ENCODE data around the gene TOMM20. TPM values are rescaled to one million over a fixed set of nuclear protein-coding genes. Genes with fewer than 3 reads are reported as not detected.
"Not testable (repeated sequence)": the region's sequence is repeated elsewhere in the genome, so short reads cannot be mapped to it uniquely, and the experiment has no call there.

The TOMM20 gene
- total and polyA plus RNA-seq, 5 donors: 66.3 to 110 (median 94.5) TPM

GRCh38 chr1:235072577-235072976 is 56.1 kb downstream of the TOMM20 start:
- not testable (repeated sequence) for H3K9me3 ChIP-seq (ENCODE audit: control insufficient read depth, low read length); H3K4me3 ChIP-seq (ENCODE audit: low read length); ATAC-seq; DNase-seq; H3K27me3 ChIP-seq (ENCODE audit: control insufficient read depth, insufficient read depth)
- peaks cover 36% of the 10 kb centered on the region for H3K4me1 ChIP-seq (ENCODE audit: control insufficient read depth, insufficient read depth, low read length)
- H3K27ac ChIP-seq (ENCODE audit: low read length): peak overlapping the region; percentile 8
- 93% methylated on average over 3 of the region's 3 CpGs for WGBS
- intact Hi-C loops (cut with DNase I): loop anchor here in 3 of 4 donors (5.0 to 10.0 kb wide), 5 partner anchors 88 to 208 kb away; no protein-coding TSS in a partner anchor

- Histone ChIP-seq H3K4me1 (ENCODE audit: control insufficient read depth, insufficient read depth, low read length) (peaks cover 41% of the 10 kb centered on the region), H3K4me3 (ENCODE audit: low read length) (no peak overlapping the region), H3K9me3 (ENCODE audit: control insufficient read depth, low read length) (no peaks in the 10 kb centered on the region), H3K27ac (ENCODE audit: low read length) (peak overlapping the region; percentile 32), H3K27me3 (ENCODE audit: control insufficient read depth, insufficient read depth) (no peaks in the 10 kb centered on the region)
- ATAC-seq (no peak), DNase-seq (peak in 1 of 3 donors; percentile 35)
- 79% methylated on average over 6 of the region's 6 CpGs for WGBS
- intact Hi-C loops (cut with DNase I): loop anchor here in 3 of 4 donors (5.0 to 10.0 kb wide), 5 partner anchors 87 to 207 kb away; no protein-coding TSS in a partner anchor
Measured at GRCh38 chr1:235072096-235072495, 56.5 kb downstream of the TOMM20 start.

GRCh38 chr1:235070819-235071218 is 57.8 kb downstream of the TOMM20 start:
- intact Hi-C loops (cut with DNase I): loop anchor here in 3 of 4 donors (5.0 to 10.0 kb wide), 5 partner anchors 86 to 206 kb away; no protein-coding TSS in a partner anchor
- no peaks in the 10 kb centered on the region for H3K9me3 ChIP-seq (ENCODE audit: control insufficient read depth, low read length)
- ATAC-seq: no peak
- H3K27ac ChIP-seq (ENCODE audit: low read length): no peak overlapping the region
- H3K4me1 ChIP-seq (ENCODE audit: control insufficient read depth, insufficient read depth, low read length): peaks cover 39% of the 10 kb centered on the region
- H3K27me3 ChIP-seq (ENCODE audit: control insufficient read depth, insufficient read depth): no peaks in the 10 kb centered on the region
- no peak overlapping the region for H3K4me3 ChIP-seq (ENCODE audit: low read length)
- DNase-seq: no peak

DNA sequence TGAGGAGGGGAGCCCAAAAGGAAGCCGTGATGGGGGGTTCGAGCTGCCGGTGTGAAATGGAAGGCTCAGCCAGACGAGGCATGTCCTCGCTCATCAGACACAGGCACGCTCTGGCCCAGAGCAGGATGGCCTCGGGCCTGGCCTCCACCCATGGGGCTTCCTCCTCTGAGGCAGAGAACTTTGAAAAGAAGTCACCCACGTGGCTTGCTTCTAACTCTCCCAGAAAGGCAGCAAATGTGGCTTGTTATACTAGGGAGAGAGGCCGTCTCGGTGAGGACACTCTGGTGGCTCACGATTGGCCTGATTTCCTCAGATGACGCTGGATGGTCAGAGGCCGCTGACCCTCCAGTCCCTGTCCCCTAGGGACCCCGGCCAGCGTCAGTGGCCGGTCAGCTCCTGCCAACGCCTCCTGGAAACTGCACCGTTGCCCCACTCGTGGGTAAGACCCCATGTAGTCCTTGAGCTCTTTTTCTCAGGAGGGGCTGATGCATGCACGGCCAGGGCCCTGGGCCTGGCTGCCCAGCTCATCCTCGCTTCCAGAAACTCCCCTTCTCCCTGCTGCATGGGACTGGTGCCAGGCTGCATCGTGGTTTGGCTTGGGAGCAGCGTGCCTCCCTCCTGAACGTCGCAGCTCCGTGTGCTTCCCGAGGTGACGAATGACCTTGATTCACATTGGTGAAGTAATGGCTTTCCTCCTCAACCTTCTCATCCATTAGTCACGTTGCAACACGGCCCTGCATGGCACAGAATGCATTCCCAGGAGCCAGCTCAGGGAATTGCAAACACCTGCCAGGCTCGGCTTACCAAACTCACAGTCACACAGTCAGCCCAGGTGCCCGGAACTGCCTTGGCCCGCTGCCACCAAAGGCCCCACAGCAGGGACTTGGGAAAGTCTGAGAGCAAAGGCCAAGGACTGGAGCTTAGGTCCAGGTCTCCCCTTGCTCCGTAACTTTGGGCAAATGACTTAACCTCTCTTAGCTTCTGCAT is 58.8 kb downstream of the TOMM20 start:
- ATAC-seq (peak; percentile 33 to 35), DNase-seq (peak; percentile 79 to 85 (median 83))
- Histone ChIP-seq H3K27ac (ENCODE audit: low read length) (peak overlapping the region; percentile 28), H3K4me3 (ENCODE audit: low read length) (no peak overlapping the region), H3K27me3 (ENCODE audit: control insufficient read depth, insufficient read depth) (no peaks in the 10 kb centered on the region), H3K9me3 (ENCODE audit: control insufficient read depth, low read length) (no peaks in the 10 kb centered on the region), H3K4me1 (ENCODE audit: control insufficient read depth, insufficient read depth, low read length) (peaks cover 37% of the 10 kb centered on the region)
- 37% methylated on average over 34 of the region's 34 CpGs for WGBS
- intact Hi-C loops (cut with DNase I): loop anchor here in 3 of 4 donors (5.0 to 10.0 kb wide), 5 partner anchors 85 to 205 kb away; no protein-coding TSS in a partner anchor

DNA sequence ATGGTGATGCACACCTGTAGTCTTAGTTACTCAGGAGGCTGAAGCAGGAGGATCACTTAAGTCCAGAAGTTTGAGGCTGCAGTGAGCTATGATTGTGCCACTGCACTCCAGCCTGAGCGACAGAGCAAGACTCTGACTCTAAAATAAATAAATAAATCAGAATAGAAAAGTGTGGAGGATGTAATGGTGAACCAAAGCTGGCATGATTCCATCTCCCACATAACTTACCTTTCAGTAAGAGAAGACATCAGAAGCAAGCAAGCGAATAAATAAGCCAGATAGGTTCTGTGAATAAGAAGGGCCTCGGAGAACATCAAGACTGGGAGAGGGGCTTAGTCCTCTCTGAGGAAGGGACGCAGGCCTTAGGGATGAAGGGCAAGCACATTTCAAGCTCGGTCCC is 59.5 kb downstream of the TOMM20 start:
- intact Hi-C loops (cut with DNase I): no loop called here
- Histone ChIP-seq H3K4me1 (ENCODE audit: control insufficient read depth, insufficient read depth, low read length) (peaks cover 32% of the 10 kb centered on the region), H3K4me3 (ENCODE audit: low read length) (no peak overlapping the region), H3K27me3 (ENCODE audit: control insufficient read depth, insufficient read depth) (no peaks in the 10 kb centered on the region), H3K27ac (ENCODE audit: low read length) (peak overlapping the region; percentile 5), H3K9me3 (ENCODE audit: control insufficient read depth, low read length) (no peaks in the 10 kb centered on the region)
- 91% methylated on average over 5 of the region's 5 CpGs for WGBS
- ATAC-seq (no peak), DNase-seq (no peak)

DNA sequence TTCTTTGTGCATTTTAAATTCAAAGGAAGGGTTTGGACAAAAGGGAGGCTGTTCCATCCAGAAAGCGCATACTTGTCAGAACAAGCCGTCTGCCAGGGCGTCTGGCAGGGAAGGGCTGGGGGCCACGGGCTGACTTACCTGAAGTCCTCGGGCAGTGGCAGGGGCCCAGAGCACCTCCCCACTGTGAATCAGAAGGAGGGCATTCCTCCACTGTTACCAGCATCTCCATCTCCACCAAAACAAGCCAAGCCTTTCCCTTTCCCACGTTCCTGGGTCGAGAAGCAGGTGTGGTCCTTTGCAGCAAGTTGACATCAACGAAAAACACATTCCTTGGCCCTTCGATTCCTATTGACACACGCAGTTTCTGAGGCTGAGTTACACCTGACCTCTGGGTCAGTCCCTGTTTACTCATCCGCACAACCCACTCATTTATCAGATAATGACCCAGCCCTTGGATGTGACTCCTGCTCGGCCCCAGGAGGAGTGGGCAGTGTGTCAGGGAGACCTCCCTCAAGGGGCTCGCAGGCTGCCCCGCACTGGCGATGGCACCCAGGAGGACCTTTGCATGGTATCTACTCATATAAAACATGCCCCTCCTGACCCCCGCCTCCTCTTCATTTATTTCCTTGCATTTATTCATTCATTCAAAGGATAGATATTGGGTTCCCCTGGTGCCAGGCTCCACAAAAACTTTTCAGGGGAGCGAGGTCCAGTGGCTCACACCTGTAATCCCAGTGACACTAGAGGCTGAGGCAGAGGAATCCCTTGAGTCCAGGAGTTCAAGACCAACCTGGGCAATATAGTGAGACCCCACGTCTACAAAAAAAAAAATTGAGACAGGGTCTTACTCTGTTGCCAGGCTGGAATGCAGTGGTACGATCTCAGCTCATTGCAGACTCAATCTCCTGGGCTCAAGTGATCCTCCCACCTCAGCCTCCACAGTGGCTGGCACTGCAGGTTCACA is 60.2 kb downstream of the TOMM20 start:
- Histone ChIP-seq H3K4me1 (ENCODE audit: control insufficient read depth, insufficient read depth, low read length) (peaks cover 25% of the 10 kb centered on the region), H3K27ac (ENCODE audit: low read length) (peak overlapping the region; percentile 86), H3K27me3 (ENCODE audit: control insufficient read depth, insufficient read depth) (no peaks in the 10 kb centered on the region), H3K9me3 (ENCODE audit: control insufficient read depth, low read length) (no peaks in the 10 kb centered on the region), H3K4me3 (ENCODE audit: low read length) (no peak overlapping the region)
- intact Hi-C loops (cut with DNase I): no loop called here
- DNase-seq (peak; percentile 19 to 68 (median 43)), ATAC-seq (peak in 1 of 2 donors; percentile 3)
- 75% methylated on average over 19 of the region's 19 CpGs for WGBS

DNA sequence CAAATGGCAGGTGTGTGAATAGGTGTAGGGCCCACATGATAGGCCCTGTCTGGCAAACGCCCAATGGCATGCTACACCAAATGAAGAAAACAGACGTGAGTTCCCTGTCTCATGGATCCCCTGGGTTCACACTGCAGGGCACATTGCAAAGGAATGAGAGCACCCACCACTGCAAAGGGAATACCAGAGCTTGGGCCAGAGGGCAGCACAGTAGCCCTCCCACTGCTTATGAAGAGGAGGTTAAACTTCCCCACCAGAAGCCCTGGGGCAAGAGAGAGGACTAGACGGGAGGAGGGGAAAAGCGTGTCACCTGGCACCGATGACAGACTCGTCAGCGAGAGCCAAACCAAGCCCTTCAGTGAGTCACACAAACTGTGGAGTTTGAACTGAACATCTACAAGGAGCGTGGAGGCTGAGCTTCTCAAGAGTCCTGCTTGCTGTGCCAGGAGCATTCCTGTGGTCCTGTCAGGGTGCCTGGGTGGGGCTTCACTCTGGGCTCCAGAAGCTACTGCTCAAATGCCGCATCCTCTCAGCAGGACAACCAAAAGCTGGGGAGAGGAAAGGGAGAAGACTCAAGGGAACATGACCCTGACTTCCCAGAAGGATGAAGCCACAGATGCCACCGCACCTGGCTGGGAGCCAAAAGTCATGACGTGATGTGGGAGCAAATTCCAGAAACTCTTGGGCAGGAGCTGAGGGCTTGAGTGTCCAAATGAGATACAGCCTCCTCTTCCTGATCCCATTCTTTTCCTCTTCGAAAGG is 61.1 kb downstream of the TOMM20 start:
- intact Hi-C loops (cut with DNase I): no loop called here
- Histone ChIP-seq H3K27me3 (ENCODE audit: control insufficient read depth, insufficient read depth) (no peaks in the 10 kb centered on the region), H3K4me3 (ENCODE audit: low read length) (no peak overlapping the region), H3K4me1 (ENCODE audit: control insufficient read depth, insufficient read depth, low read length) (peaks cover 24% of the 10 kb centered on the region), H3K9me3 (ENCODE audit: control insufficient read depth, low read length) (no peaks in the 10 kb centered on the region), H3K27ac (ENCODE audit: low read length) (peak overlapping the region; percentile 86)
- WGBS: 28% methylated on average over 12 of the region's 12 CpGs
- DNase-seq: peak; percentile 88 to 91 (median 90)
- peak; percentile 85 to 87 for ATAC-seq

GRCh38 chr1:235063068-235063765 is 65.4 kb downstream of the TOMM20 start:
- H3K4me1 ChIP-seq (ENCODE audit: control insufficient read depth, insufficient read depth, low read length): peaks cover 17% of the 10 kb centered on the region
- no peaks in the 10 kb centered on the region for H3K9me3 ChIP-seq (ENCODE audit: control insufficient read depth, low read length)
- no peak overlapping the region for H3K27ac ChIP-seq (ENCODE audit: low read length)
- DNase-seq: peak in 1 of 3 donors; percentile 9
- no peak for ATAC-seq
- intact Hi-C loops (cut with DNase I): no loop called here
- 59% methylated on average over 9 of the region's 9 CpGs for WGBS
- no peak overlapping the region for H3K4me3 ChIP-seq (ENCODE audit: low read length)
- H3K27me3 ChIP-seq (ENCODE audit: control insufficient read depth, insufficient read depth): no peaks in the 10 kb centered on the region

DNA sequence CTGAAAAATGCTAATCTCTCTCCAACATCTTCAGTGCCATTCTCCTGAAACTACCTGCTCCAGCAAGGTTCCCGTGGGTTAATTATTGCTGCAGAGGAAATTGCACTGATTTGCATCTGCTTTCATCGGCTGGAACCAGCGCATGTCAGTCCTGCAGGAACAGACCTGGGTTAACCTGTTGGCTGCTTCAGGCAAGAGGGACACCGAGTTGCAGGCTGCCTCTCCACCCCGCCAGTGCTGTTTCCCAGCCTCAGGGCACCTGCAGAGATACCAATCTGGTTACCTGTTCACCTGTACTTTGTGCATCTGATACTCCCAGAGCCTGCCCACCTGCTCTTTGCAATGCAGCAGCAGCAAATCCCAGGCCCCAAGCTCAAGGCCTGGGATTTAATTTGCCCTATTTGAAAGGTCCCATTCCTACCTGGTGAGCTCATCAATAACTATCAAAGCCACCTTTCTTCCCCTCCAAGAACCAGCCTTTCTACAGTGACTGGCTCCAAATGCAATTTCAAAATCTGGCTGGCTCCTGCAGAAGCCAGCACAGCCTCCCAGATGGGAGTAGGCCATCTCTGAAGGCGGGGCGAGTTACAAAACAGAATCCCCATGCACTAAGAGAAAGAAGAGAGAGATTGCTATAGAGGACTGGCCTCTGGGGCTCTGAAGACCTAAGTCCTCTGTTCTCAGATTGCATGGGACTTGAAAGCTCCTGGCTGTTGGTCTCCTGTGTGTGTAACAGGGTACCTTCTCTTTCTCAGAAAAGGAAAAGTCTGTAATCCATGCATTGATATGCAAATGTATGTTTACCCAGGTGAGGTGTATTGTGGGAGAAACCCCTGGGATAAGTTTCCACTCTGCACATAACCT is 67.8 kb downstream of the TOMM20 start:
- no peaks in the 10 kb centered on the region for H3K27me3 ChIP-seq (ENCODE audit: control insufficient read depth, insufficient read depth)
- H3K4me1 ChIP-seq (ENCODE audit: control insufficient read depth, insufficient read depth, low read length): peaks cover 6% of the 10 kb centered on the region
- H3K9me3 ChIP-seq (ENCODE audit: control insufficient read depth, low read length): no peaks in the 10 kb centered on the region
- no peak overlapping the region for H3K27ac ChIP-seq (ENCODE audit: low read length)
- no peak overlapping the region for H3K4me3 ChIP-seq (ENCODE audit: low read length)
- 56% methylated on average over 7 of the region's 7 CpGs for WGBS
- peak in 2 of 3 donors; percentile 55 to 75 for DNase-seq
- intact Hi-C loops (cut with DNase I): no loop called here
- ATAC-seq: peak; percentile 60 to 76
